HCT116 (cell line): ENCODE results near the gene PIN1. TPM values are rescaled to one million over a fixed set of nuclear protein-coding genes. Genes with fewer than 3 reads are reported as not detected.

Experiments
- ATAC-seq: fragments of 200-7000 bp; cut with Tn5 transposase; 2 replicates; pipeline ENCODE4 v1.9.1; 2020; ENCODE audit warnings: mild to moderate bottlenecking, moderate library complexity
- BruUV-seq: library from RNA; stranded (reverse); fragments of 400-500 nt; replicated peaks from 2 replicates; lab custom pipeline; 2021; lab: Mats Ljungman, UMichigan
- CTCF ChIA-PET: fragments of 300-600 bp; sonication (Branson Sonifier 250); formaldehyde crosslinking; loops from one replicate; lab custom pipeline; 2021; ENCODE audit warnings: antibody characterized with exemption; lab: Charles Lee
- POLR2A ChIA-PET: fragments of 300-600, 350-600 bp; sonication (Branson Sonifier 250); formaldehyde crosslinking; loops from one replicate; lab custom pipeline; 2021; ENCODE audit warnings: antibody characterized with exemption; lab: Charles Lee
- RAD21 ChIA-PET, 2 experiments: fragments of 300-600 bp; sonication (Branson Sonifier 250); formaldehyde crosslinking; loops; one replicate each; lab custom pipeline; 2023; ENCODE audit warnings: low total read pairs in 2 of 2; ENCODE audit not compliant: uncharacterized antibody in 2 of 2, unreplicated experiment in 2 of 2, low non-redundant PET in 1 of 2; lab: Charles Lee
- DNase-seq: peaks from one replicate; pipeline ENCODE4 v3.0.0-alpha.2; 2010; ENCODE audit warnings: low read depth, low spot score
- H2AFZ ChIP-seq: fragments of 200-600 bp; shearing (Covaris generic), sonication (generic); 2 replicates; pipeline ENCODE4 v1.6.1; 2017; ENCODE audit warnings: low read depth, mixed run types, mixed read lengths, antibody characterized with exemption, low read length; ENCODE audit not compliant: poor library complexity, severe bottlenecking
- H3K27ac ChIP-seq: 2 replicates; pipeline ENCODE4 v1.5.1; 2012; ENCODE audit warnings: low read depth, low read length
- H3K27me3 ChIP-seq: fragments of 200-600 bp; sonication (generic); 2 replicates; pipeline ENCODE4 v1.6.1; 2016; ENCODE audit warnings: mixed run types, low read length, mixed read lengths; ENCODE audit not compliant: insufficient read depth
- H3K36me3 ChIP-seq, 2 experiments: fragments of 200-500 bp in 1 of 2; fragments of 200-600 bp in 1 of 2; sonication (Bioruptor generic) in 1 of 2; sonication (generic) in 1 of 2; 2 replicates each; pipeline versions ENCODE4 v1.5.1 to v1.6.1; 2014 to 2016; ENCODE audit warnings: low read length in 2 of 2, inconsistent platforms in 1 of 2, mixed read lengths in 1 of 2, mixed run types in 1 of 2; ENCODE audit not compliant: insufficient read depth in 2 of 2, control insufficient read depth in 1 of 2
- H3K4me1 ChIP-seq, 2 experiments: fragments of 200-600 bp in 1 of 2; sonication (generic) in 1 of 2; 2 replicates each; pipeline versions ENCODE4 v1.5.1 to v1.6.1; 2012 to 2017; ENCODE audit warnings: low read length in 2 of 2, inconsistent platforms in 1 of 2, mild to moderate bottlenecking in 1 of 2, mixed read lengths in 1 of 2, mixed run types in 1 of 2, moderate library complexity in 1 of 2; ENCODE audit not compliant: insufficient read depth in 2 of 2, control insufficient read depth in 1 of 2
- H3K4me2 ChIP-seq: fragments of 200-600 bp; sonication (generic); 2 replicates; pipeline ENCODE4 v1.6.1; 2017; ENCODE audit warnings: mixed run types, low read length, mixed read lengths
- H3K4me3 ChIP-seq, 2 experiments: fragments of 200-600 bp in 1 of 2; sonication (generic) in 1 of 2; replicated peaks in 1 of 2; 2 replicates each; pipeline ENCODE4 v1.5.1; 2011 to 2016; ENCODE audit warnings: low read length in 2 of 2, control low read depth in 1 of 2, low read depth in 1 of 2, mild to moderate bottlenecking in 1 of 2, mixed read lengths in 1 of 2, mixed run types in 1 of 2
- H3K79me2 ChIP-seq: fragments of 200-600 bp; sonication (generic); 2 replicates; pipeline ENCODE4 v1.6.1; 2017; ENCODE audit warnings: mild to moderate bottlenecking, mixed run types, low read length, moderate library complexity, mixed read lengths; ENCODE audit not compliant: insufficient read depth
- H3K9ac ChIP-seq: fragments of 200-600 bp; sonication (generic); 2 replicates; pipeline ENCODE4 v1.6.1; 2016; ENCODE audit warnings: low read length, mixed read lengths
- H3K9me2 ChIP-seq: fragments of 200-600 bp; sonication (generic), shearing (Covaris generic); 2 replicates; pipeline ENCODE4 v1.6.1; 2017; ENCODE audit warnings: mixed run types, mild to moderate bottlenecking, moderate library complexity; ENCODE audit not compliant: insufficient read depth
- H3K9me3 ChIP-seq, 2 experiments: fragments of 200-500 bp in 1 of 2; fragments of 200-600 bp in 1 of 2; sonication (Bioruptor generic) in 1 of 2; sonication (generic) in 1 of 2; 2 replicates each; pipeline ENCODE4 v1.6.1; 2014 to 2017; ENCODE audit warnings: low read length in 2 of 2, mixed read lengths in 2 of 2, inconsistent platforms in 1 of 2, low read depth in 1 of 2, mild to moderate bottlenecking in 1 of 2, mixed run types in 1 of 2, moderate library complexity in 1 of 2; ENCODE audit not compliant: control insufficient read depth in 1 of 2, insufficient read depth in 1 of 2
- H4K20me1 ChIP-seq: fragments of 200-600 bp; sonication (generic), shearing (Covaris generic); 2 replicates; pipeline ENCODE4 v1.6.1; 2017; ENCODE audit warnings: mixed run types, mild to moderate bottlenecking, moderate library complexity; ENCODE audit not compliant: insufficient read depth
- CBX3 ChIP-seq: IDR thresholded peaks from 2 replicates; pipeline ENCODE4 v1.6.1; 2012; ENCODE audit warnings: low read depth
- CEBPB ChIP-seq: IDR thresholded peaks from 2 replicates; pipeline ENCODE4 v1.6.1; 2012; ENCODE audit warnings: low read depth
- CTCF ChIP-seq, 3 experiments: fragments of 200-600 bp in 1 of 3; sonication (generic) in 1 of 3; IDR thresholded peaks in 2 of 3; conservative IDR thresholded peaks in 1 of 3; 2 replicates each; pipeline ENCODE4 v1.5.1; 2012 to 2017; ENCODE audit warnings: low read depth in 2 of 3, low read length in 2 of 3, antibody characterized with exemption in 1 of 3, borderline replicate concordance in 1 of 3, control low read depth in 1 of 3, mild to moderate bottlenecking in 1 of 3, mixed read lengths in 1 of 3, mixed run types in 1 of 3, moderate library complexity in 1 of 3; ENCODE audit not compliant: insufficient read depth in 1 of 3
- FOSL1 ChIP-seq: IDR thresholded peaks from 2 replicates; pipeline ENCODE4 v1.6.1; 2012; ENCODE audit warnings: low read depth
- JUND ChIP-seq: IDR thresholded peaks from 2 replicates; pipeline ENCODE4 v1.6.1; 2012
- ZBTB33 ChIP-seq: IDR thresholded peaks from 2 replicates; pipeline ENCODE4 v1.6.1; 2011; ENCODE audit warnings: mild to moderate bottlenecking, low read length, moderate library complexity; ENCODE audit not compliant: insufficient replicate concordance; ENCODE audit errors: extremely low read depth
- ZNF274 ChIP-seq: fragments of 200-500 bp; sonication (Bioruptor generic); IDR thresholded peaks from 2 replicates; pipeline ENCODE4 v1.6.1; 2014; ENCODE audit warnings: mild to moderate bottlenecking, low read depth, low read length, inconsistent platforms
- intact Hi-C: fragments of 100-400 bp; cut with micrococcal nuclease; formaldehyde crosslinking; loops from 2 replicates; pipeline ENCODE4 v1.10.0; 2022
- total RNA-seq: library from RNA; stranded (reverse); gene quantifications from one replicate; pipeline ENCODE4 v1.2.1, GENCODE V29; 2021; ENCODE audit not compliant: unreplicated experiment

The PIN1 gene
- total RNA-seq, 1 experiment from 2014 or later, result 78.9 TPM

- TF ChIP-seq JUND (no peak), CTCF (IDR thresholded peaks at IDR 0.05 in 2 of 3, conservative IDR thresholded peaks at IDR 0.05 in 1 of 3; ENCODE audit: borderline replicate concordance in 1 of 3, insufficient read depth in 1 of 3, low read depth in 2 of 3, low read length in 2 of 3) (no peak), CBX3 (no peak)
- H2AFZ ChIP-seq, result no peak overlapping the region
- RAD21 ChIA-PET, result no interaction called here
- no peak overlapping the region for H3K4me2 ChIP-seq
- BruUV-seq, result no TSS peak
- H3K4me1 ChIP-seq, result peaks cover 0 to 13% of the 10 kb centered on the region in 2 experiments; a peak in 2 of 4 replicates
- peaks cover 0 to 2% of the 10 kb centered on the region in 2 experiments; a peak in 1 of 4 replicates for H3K36me3 ChIP-seq
- H4K20me1 ChIP-seq, result no peaks in the 10 kb centered on the region
- H3K9me3 ChIP-seq, result no peaks in the 10 kb centered on the region
- CTCF ChIA-PET, result interaction anchor here (0.7 kb wide), 1 partner anchor 51 kb away, joined by 3 read pairs; no protein-coding TSS in a partner anchor
- ATAC-seq (no peak), DNase-seq (no peak)
- no peaks in the 10 kb centered on the region for H3K27me3 ChIP-seq
- no peaks in the 10 kb centered on the region for H3K79me2 ChIP-seq
- intact Hi-C loops, result no loop called here
- H3K9ac ChIP-seq, result no peak overlapping the region
- H3K27ac ChIP-seq, result no peak overlapping the region
- POLR2A ChIA-PET, result no interaction called here
- no peaks in the 10 kb centered on the region for H3K9me2 ChIP-seq
- no peak overlapping the region for H3K4me3 ChIP-seq
Observed at GRCh38 chr19:9856609-9857008, 21.5 kb downstream of the PIN1 start.

- BruUV-seq, result no TSS peak
Observed at GRCh38 chr19:9857076-9857721, 22.1 kb downstream of the PIN1 start.

More at GRCh38 chr19:9857076-9857721, 22.1 kb downstream of the PIN1 start:
- ATAC-seq (no peak), DNase-seq (no peak)
- no peak overlapping the region for H3K4me2 ChIP-seq
- no peaks in the 10 kb centered on the region for H3K27me3 ChIP-seq
- TF ChIP-seq ZNF274 (no peak), CEBPB (no peak), CBX3 (no peak), ZBTB33 (no peak), FOSL1 (no peak)
- no peaks in the 10 kb centered on the region for H4K20me1 ChIP-seq
- no peak overlapping the region for H3K4me3 ChIP-seq
- ChIA-PET POLR2A (no interaction called here), RAD21 (no interaction called here), CTCF (interaction anchor here (0.7 kb wide), 1 partner anchor 51 kb away, joined by 3 read pairs; no protein-coding TSS in a partner anchor)
- no peak overlapping the region for H3K27ac ChIP-seq
- H3K36me3 ChIP-seq, result peaks cover 0 to 2% of the 10 kb centered on the region in 2 experiments; a peak in 1 of 4 replicates
- intact Hi-C loops, result no loop called here
- no peaks in the 10 kb centered on the region for H3K9me2 ChIP-seq
- no peak overlapping the region for H2AFZ ChIP-seq
- no peaks in the 10 kb centered on the region for H3K79me2 ChIP-seq
- H3K9ac ChIP-seq, result no peak overlapping the region
- H3K4me1 ChIP-seq, result peaks cover 0 to 13% of the 10 kb centered on the region in 2 experiments; a peak in 2 of 4 replicates
- no peaks in the 10 kb centered on the region for H3K9me3 ChIP-seq
